Progenitor cell of endocrine pancreas (in vitro differentiated cells): ENCODE results near the gene RBM26. TPM values are rescaled to one million over a fixed set of nuclear protein-coding genes. Genes with fewer than 3 reads are reported as not detected.

ENCODE experiments used
- DNase-seq: peaks from one replicate; pipeline ENCODE4 v3.0.0; 2021; ENCODE audit warnings: low spot score; ENCODE audit not compliant: unreplicated experiment
- H3K27ac Mint-ChIP-seq: 2 replicates; pipeline ENCODE4 v1.8.0; 2021; ENCODE audit warnings: mild to moderate bottlenecking, moderate library complexity, mixed read lengths
- H3K27me3 Mint-ChIP-seq: 2 replicates; pipeline ENCODE4 v1.8.0; 2021; ENCODE audit warnings: mixed read lengths
- H3K36me3 Mint-ChIP-seq: 2 replicates; pipeline ENCODE4 v1.8.0; 2022; ENCODE audit warnings: mixed read lengths; ENCODE audit not compliant: insufficient read depth
- H3K4me1 Mint-ChIP-seq: 2 replicates; pipeline ENCODE4 v1.8.0; 2021; ENCODE audit warnings: low read depth, mixed read lengths
- H3K4me3 Mint-ChIP-seq: 2 replicates; pipeline ENCODE4 v1.8.0; 2021; ENCODE audit warnings: low read depth, mild to moderate bottlenecking, moderate library complexity, mixed read lengths
- H3K9me3 Mint-ChIP-seq: 2 replicates; pipeline ENCODE4 v1.8.0; 2021; ENCODE audit warnings: low read depth, mixed read lengths
- total RNA-seq: library from RNA; stranded (reverse); gene quantifications from 2 replicates; pipeline ENCODE4 v1.2.1, GENCODE V29; 2021
- TF ChIP-seq, protein P1 (sequence below): fragments of 200-600 bp; sonication (generic); IDR thresholded peaks from one replicate; pipeline ENCODE4 v1.5.0; 2021; ENCODE audit warnings: antibody characterized with exemption, mild to moderate bottlenecking; ENCODE audit not compliant: unreplicated experiment

RBM26 gene
- total RNA-seq, 1 donor from 2014 or later, result 81.2 TPM

GRCh38 chr13:79374578-79374977, 31.5 kb downstream of the RBM26 start:
- peak overlapping the region; percentile 54 for H3K27ac Mint-ChIP-seq
- DNase-seq, result no peak
- no peaks in the 10 kb centered on the region for H3K27me3 Mint-ChIP-seq
- H3K4me3 Mint-ChIP-seq, result no peak overlapping the region
- TF ChIP-seq, protein P1, sequence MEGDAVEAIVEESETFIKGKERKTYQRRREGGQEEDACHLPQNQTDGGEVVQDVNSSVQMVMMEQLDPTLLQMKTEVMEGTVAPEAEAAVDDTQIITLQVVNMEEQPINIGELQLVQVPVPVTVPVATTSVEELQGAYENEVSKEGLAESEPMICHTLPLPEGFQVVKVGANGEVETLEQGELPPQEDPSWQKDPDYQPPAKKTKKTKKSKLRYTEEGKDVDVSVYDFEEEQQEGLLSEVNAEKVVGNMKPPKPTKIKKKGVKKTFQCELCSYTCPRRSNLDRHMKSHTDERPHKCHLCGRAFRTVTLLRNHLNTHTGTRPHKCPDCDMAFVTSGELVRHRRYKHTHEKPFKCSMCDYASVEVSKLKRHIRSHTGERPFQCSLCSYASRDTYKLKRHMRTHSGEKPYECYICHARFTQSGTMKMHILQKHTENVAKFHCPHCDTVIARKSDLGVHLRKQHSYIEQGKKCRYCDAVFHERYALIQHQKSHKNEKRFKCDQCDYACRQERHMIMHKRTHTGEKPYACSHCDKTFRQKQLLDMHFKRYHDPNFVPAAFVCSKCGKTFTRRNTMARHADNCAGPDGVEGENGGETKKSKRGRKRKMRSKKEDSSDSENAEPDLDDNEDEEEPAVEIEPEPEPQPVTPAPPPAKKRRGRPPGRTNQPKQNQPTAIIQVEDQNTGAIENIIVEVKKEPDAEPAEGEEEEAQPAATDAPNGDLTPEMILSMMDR, result no peak
- H3K4me1 Mint-ChIP-seq, result peaks cover 3% of the 10 kb centered on the region
- no peaks in the 10 kb centered on the region for H3K9me3 Mint-ChIP-seq
- peaks cover 34% of the 10 kb centered on the region for H3K36me3 Mint-ChIP-seq

DNA sequence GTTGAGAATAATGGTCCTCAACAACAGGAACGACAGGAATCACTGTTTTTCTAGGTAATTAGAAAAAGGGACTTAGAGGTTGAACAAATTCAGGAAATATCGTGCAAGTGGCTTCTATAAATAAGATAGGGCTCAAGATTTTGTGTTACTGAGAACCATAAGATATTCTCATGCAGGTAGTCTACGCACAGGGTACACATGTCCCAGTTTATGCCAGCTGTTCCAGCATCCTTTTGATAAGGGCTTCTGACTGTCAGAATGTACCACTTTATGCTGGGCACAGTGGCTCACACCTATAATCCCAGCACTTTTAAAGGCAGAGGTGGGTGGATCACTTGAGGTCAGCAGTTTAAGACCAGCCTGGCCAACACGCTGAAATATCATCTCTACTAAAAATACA, 32.1 kb downstream of the RBM26 start:
- H3K27me3 Mint-ChIP-seq, result no peaks in the 10 kb centered on the region
- no peaks in the 10 kb centered on the region for H3K9me3 Mint-ChIP-seq
- TF ChIP-seq, protein P1, result no peak
- DNase-seq, result no peak
- peaks cover 34% of the 10 kb centered on the region for H3K36me3 Mint-ChIP-seq
- peak overlapping the region; percentile 54 for H3K27ac Mint-ChIP-seq
- H3K4me1 Mint-ChIP-seq, result no peaks in the 10 kb centered on the region
- no peak overlapping the region for H3K4me3 Mint-ChIP-seq

GRCh38 chr13:79369226-79369625, 36.8 kb downstream of the RBM26 start:
- TF ChIP-seq, protein P1, result no peak

GRCh38 chr13:79365981-79366380, 40.1 kb downstream of the RBM26 start:
- Mint-ChIP-seq H3K9me3 (no peaks in the 10 kb centered on the region), H3K4me1 (peaks cover 9% of the 10 kb centered on the region), H3K4me3 (no peak overlapping the region), H3K27ac (no peak overlapping the region), H3K36me3 (peaks cover 42% of the 10 kb centered on the region), H3K27me3 (no peaks in the 10 kb centered on the region)
- no peak for DNase-seq
- TF ChIP-seq, protein P1, result no peak

More at GRCh38 chr13:79369226-79369625, 36.8 kb downstream of the RBM26 start:
- H3K9me3 Mint-ChIP-seq, result no peaks in the 10 kb centered on the region
- H3K27me3 Mint-ChIP-seq, result no peaks in the 10 kb centered on the region
- peaks cover 44% of the 10 kb centered on the region for H3K36me3 Mint-ChIP-seq
- H3K4me3 Mint-ChIP-seq, result no peak overlapping the region
- H3K27ac Mint-ChIP-seq, result no peak overlapping the region
- H3K4me1 Mint-ChIP-seq, result no peaks in the 10 kb centered on the region
- no peak for DNase-seq

DNA sequence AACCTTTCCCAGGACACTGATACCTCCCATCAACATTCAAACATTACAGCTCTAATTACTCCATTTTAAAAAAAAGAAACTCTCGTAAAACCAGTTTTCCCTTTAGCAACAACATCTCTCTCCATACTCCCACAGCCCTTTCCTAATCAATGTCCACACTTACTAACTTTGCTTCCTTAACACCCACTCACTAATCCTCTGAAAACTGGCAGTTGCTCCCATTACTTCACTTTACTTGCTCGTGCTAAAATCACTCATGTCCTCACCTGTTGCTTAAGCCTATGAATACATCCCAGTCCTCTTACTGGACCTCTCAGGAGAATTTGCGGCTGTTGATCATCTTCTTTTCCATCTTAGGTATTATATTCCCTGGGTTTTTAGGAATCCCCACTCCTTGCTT, 44.8 kb downstream of the RBM26 start:
- TF ChIP-seq, protein P1, result no peak
- Mint-ChIP-seq H3K27ac (no peak overlapping the region), H3K9me3 (no peaks in the 10 kb centered on the region)

More for the DNA sequence above, 44.8 kb downstream of the RBM26 start:
- Mint-ChIP-seq H3K4me1 (peaks cover 9% of the 10 kb centered on the region), H3K27me3 (no peaks in the 10 kb centered on the region), H3K36me3 (peaks cover 28% of the 10 kb centered on the region), H3K4me3 (no peak overlapping the region)
- no peak for DNase-seq
